Measurements from ENCODE around the gene R3HCC1L.
"Not testable (repeated sequence)": the region's sequence is repeated elsewhere in the genome, so short reads cannot be mapped to it uniquely, and the experiment has no call there.

R3HCC1L gene

GRCh38 chr10:98133075-98133752, 1.2 kb upstream of the R3HCC1L start:
- not testable (repeated sequence) for DNase-seq

GRCh38 chr10:98134117-98134430, 383 bp upstream of the R3HCC1L start:
- no peak for DNase-seq

- DNase-seq, result peak in 1 of 2 experiments; percentile 20
Measured at GRCh38 chr10:98135222-98135899, 904 bp downstream of the R3HCC1L start.

- not testable (repeated sequence) for DNase-seq
Measured at GRCh38 chr10:98136775-98137174, 2.3 kb downstream of the R3HCC1L start.

- DNase-seq, result no peak
Measured at GRCh38 chr10:98138031-98138430, 3.6 kb downstream of the R3HCC1L start.

GRCh38 chr10:98139431-98139830, 5.0 kb downstream of the R3HCC1L start:
- DNase-seq, result no peak

- DNase-seq, result no peak
Measured at GRCh38 chr10:98141484-98142073, 7.1 kb downstream of the R3HCC1L start.

GRCh38 chr10:98144985-98145384, 10.5 kb downstream of the R3HCC1L start:
- no peak for DNase-seq

- DNase-seq, result no peak
Measured at GRCh38 chr10:98149858-98150257, 15.4 kb downstream of the R3HCC1L start.

GRCh38 chr10:98150544-98150943, 16.1 kb downstream of the R3HCC1L start:
- no peak for DNase-seq

GRCh38 chr10:98152778-98153177, 18.3 kb downstream of the R3HCC1L start:
- DNase-seq, result not testable (repeated sequence)

- not testable (repeated sequence) for DNase-seq
Measured at GRCh38 chr10:98153213-98153958, 18.9 kb downstream of the R3HCC1L start.

- DNase-seq, result no peak
Measured at GRCh38 chr10:98154076-98154475, 19.6 kb downstream of the R3HCC1L start.

- no peak for DNase-seq
Measured at GRCh38 chr10:98158576-98158975, 24.1 kb downstream of the R3HCC1L start.

- DNase-seq, result no peak
Measured at GRCh38 chr10:98163941-98164340, 29.5 kb downstream of the R3HCC1L start.

GRCh38 chr10:98167191-98167590, 32.7 kb downstream of the R3HCC1L start:
- no peak for DNase-seq

GRCh38 chr10:98168147-98168546, 33.7 kb downstream of the R3HCC1L start:
- no peak for DNase-seq

GRCh38 chr10:98168766-98169165, 34.3 kb downstream of the R3HCC1L start:
- no peak for DNase-seq

GRCh38 chr10:98169379-98169778, 34.9 kb downstream of the R3HCC1L start:
- no peak for DNase-seq

GRCh38 chr10:98170249-98171117, 36.0 kb downstream of the R3HCC1L start:
- DNase-seq, result peak; percentile 4 to 27

- no peak for DNase-seq
Measured at GRCh38 chr10:98172073-98172472, 37.6 kb downstream of the R3HCC1L start.

- no peak for DNase-seq
Measured at GRCh38 chr10:98172495-98172894, 38.0 kb downstream of the R3HCC1L start.

- no peak for DNase-seq
Measured at GRCh38 chr10:98173260-98173659, 38.8 kb downstream of the R3HCC1L start.
